GM13977 (cell line): ENCODE measurements around the gene CRELD1.
"Not testable (repeated sequence)": the region's sequence is repeated elsewhere in the genome, so short reads cannot be mapped to it uniquely, and the experiment has no call there.

Experiments used
- DNase-seq: peaks from one replicate; pipeline ENCODE4 v3.0.0; 2012; ENCODE audit warnings: low spot score
- in situ Hi-C: fragments of 300-500 bp; cut with MboI; formaldehyde crosslinking; loops from one replicate; pipeline ENCODE4 v1.12.0; 2022; ENCODE audit warnings: low sequenced_read_pairs, low pct_unique_long_range_greater_than_20kb, mixed read lengths, inconsistent platforms; ENCODE audit not compliant: unreplicated experiment
- TF ChIP-seq, protein P1 (sequence below): IDR thresholded peaks from 2 replicates; pipeline ENCODE4 v1.5.1; 2012; ENCODE audit warnings: mild to moderate bottlenecking, control low read depth; ENCODE audit not compliant: insufficient read depth; ENCODE audit errors: extremely low read depth, missing control alignments

Gene CRELD1

GRCh38 chr3:9934235-9934621 is 594 bp downstream of the CRELD1 start:
- TF ChIP-seq, protein P1, sequence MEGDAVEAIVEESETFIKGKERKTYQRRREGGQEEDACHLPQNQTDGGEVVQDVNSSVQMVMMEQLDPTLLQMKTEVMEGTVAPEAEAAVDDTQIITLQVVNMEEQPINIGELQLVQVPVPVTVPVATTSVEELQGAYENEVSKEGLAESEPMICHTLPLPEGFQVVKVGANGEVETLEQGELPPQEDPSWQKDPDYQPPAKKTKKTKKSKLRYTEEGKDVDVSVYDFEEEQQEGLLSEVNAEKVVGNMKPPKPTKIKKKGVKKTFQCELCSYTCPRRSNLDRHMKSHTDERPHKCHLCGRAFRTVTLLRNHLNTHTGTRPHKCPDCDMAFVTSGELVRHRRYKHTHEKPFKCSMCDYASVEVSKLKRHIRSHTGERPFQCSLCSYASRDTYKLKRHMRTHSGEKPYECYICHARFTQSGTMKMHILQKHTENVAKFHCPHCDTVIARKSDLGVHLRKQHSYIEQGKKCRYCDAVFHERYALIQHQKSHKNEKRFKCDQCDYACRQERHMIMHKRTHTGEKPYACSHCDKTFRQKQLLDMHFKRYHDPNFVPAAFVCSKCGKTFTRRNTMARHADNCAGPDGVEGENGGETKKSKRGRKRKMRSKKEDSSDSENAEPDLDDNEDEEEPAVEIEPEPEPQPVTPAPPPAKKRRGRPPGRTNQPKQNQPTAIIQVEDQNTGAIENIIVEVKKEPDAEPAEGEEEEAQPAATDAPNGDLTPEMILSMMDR = peak; percentile 26
- DNase-seq = no peak
- in situ Hi-C loops = no loop called here

- TF ChIP-seq, protein P1 = no peak
- DNase-seq = no peak
- in situ Hi-C loops = no loop called here
Observed at GRCh38 chr3:9934993-9935392, 1.4 kb downstream of the CRELD1 start.

- TF ChIP-seq, protein P1 = no peak
- no peak for DNase-seq
- in situ Hi-C loops = no loop called here
Observed at GRCh38 chr3:9935966-9936510, 2.4 kb downstream of the CRELD1 start.

DNA sequence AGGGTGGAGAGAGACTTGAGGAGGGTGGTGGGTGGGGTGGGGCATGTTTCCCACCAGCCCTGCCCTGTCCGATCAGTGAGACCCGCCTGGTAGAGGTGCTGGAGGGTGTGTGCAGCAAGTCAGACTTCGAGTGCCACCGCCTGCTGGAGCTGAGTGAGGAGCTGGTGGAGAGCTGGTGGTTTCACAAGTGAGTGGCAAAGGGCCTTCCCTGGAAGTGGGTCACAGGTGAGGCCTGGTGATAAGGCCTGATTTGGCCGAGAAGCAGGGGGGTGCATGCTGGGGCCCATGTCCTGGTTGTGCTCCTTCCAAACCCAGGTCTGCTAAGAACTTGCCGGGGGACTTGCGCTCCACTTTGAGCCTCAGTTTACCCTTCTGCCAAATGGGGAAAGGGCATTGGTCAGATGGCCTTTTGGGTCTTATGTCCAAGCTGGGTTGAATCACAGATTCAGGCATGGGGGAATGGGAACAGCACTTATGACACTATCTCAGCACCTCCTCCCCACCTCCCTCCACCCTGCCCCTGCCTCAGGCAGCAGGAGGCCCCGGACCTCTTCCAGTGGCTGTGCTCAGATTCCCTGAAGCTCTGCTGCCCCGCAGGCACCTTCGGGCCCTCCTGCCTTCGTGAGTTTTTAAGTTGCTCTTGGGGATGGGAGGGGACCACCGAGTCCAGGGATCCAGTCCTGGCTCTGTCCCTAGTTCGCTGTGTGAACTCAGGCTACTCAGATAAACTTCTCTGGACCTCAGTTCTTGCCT is 4.0 kb downstream of the CRELD1 start:
- in situ Hi-C loops = no loop called here
- DNase-seq = no peak
- TF ChIP-seq, protein P1 = no peak

DNA sequence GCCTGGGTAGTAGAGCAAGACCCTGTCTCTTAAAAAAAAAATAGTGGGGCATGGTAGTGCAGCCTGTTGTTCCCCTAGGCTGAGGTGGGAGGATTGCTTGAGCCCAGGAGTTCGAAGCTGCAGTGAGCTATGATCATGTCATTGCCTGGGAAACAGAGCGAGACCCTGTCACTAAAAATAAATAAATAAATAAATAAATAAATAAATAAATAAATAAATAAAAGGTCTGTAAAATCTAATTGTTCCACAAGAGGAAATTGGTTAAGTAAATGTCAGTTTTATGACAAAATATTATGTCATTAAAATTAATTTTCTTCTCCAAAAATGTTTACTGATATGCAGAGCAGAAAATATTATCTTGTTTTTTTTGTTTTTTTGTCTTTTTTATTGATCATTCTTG is 5.3 kb downstream of the CRELD1 start:
- in situ Hi-C loops = no loop called here
- no peak for DNase-seq
- TF ChIP-seq, protein P1 = no peak

GRCh38 chr3:9939906-9940305 is 6.3 kb downstream of the CRELD1 start:
- in situ Hi-C loops, DNase-seq: not testable (repeated sequence)

GRCh38 chr3:9940746-9941145 is 7.1 kb downstream of the CRELD1 start:
- no peak for DNase-seq
- TF ChIP-seq, protein P1 = no peak
- in situ Hi-C loops = no loop called here
